A549 (cell line): ENCODE data around the gene COX7A1. TPM values are rescaled to one million over a fixed set of nuclear protein-coding genes. Genes with fewer than 3 reads are reported as not detected.

Experiments
- ATAC-seq, 2 experiments: fragments of 200-7000 bp in 1 of 2; fragments of >200 bp in 1 of 2; cut with Nextera tagmentation in 1 of 2; cut with Tn5 transposase in 1 of 2; 3 replicates each; pipeline versions ENCODE4 v1.8.0 to v1.9.1; 2018 to 2020; ENCODE audit warnings: mild to moderate bottlenecking in 1 of 2, moderate library complexity in 1 of 2
- CTCF ChIA-PET: fragments of 300-600 bp; sonication (Branson Sonifier 250); formaldehyde crosslinking; extraction: SDS; loops from one replicate; lab custom pipeline; 2021; ENCODE audit warnings: antibody characterized with exemption, inconsistent platforms; lab: Yijun Ruan, JAX
- POLR2A ChIA-PET: fragments of 350-600 bp; formaldehyde crosslinking; extraction: SDS; loops from one replicate; lab custom pipeline; 2021; ENCODE audit warnings: antibody characterized with exemption, inconsistent platforms; lab: Yijun Ruan, JAX
- DNase-seq, 2 experiments: peaks; one replicate each; pipeline versions ENCODE4 v3.0.0 to v3.0.0-alpha.2; 2011 to 2016; ENCODE audit warnings: low read depth in 1 of 2, low spot score in 1 of 2
- FAIRE-seq: peaks from 2 replicates; lab custom pipeline; 2011; peaks lifted over from hg19 to GRCh38; lab: Jason Lieb, UNC
- H3K27ac ChIP-seq, 2 experiments: fragments of >200 bp; sonication (Bioruptor Twin); formaldehyde crosslinking; 3 replicates each; pipeline ENCODE4 v1.5.1; 2016 to 2017
- H3K4me1 ChIP-seq: fragments of >200 bp; sonication (Bioruptor Twin); formaldehyde crosslinking; 3 replicates; pipeline ENCODE4 v1.6.1; 2016
- H3K4me2 ChIP-seq: fragments of >200 bp; sonication (Bioruptor Twin); formaldehyde crosslinking; 3 replicates; pipeline ENCODE4 v1.6.1; 2016
- H3K4me3 ChIP-seq: fragments of >200 bp; sonication (Bioruptor Twin); formaldehyde crosslinking; 3 replicates; pipeline ENCODE4 v1.5.1; 2016
- H3K9me3 ChIP-seq: fragments of >200 bp; sonication (Bioruptor Twin); formaldehyde crosslinking; 3 replicates; pipeline ENCODE4 v1.6.1; 2016
- ATOH8 ChIP-seq: fragments of 250-450 bp; sonication (Bioruptor Pico); IDR thresholded peaks from 2 replicates; pipeline ENCODE4 v1.5.0; 2020; ENCODE audit warnings: low read depth, mild to moderate bottlenecking, moderate library complexity
- BHLHE40 ChIP-seq: IDR thresholded peaks from 2 replicates; pipeline ENCODE4 v1.6.1; 2012; ENCODE audit warnings: low read depth, low read length, inconsistent platforms
- CBX8 ChIP-seq: fragments of 200-600 bp; sonication (generic); IDR thresholded peaks from 2 replicates; pipeline ENCODE4 v1.6.1; 2016
- CEBPB ChIP-seq, 2 experiments: fragments of >200 bp in 1 of 2; sonication (Bioruptor Twin) in 1 of 2; formaldehyde crosslinking in 1 of 2; IDR thresholded peaks; 2 replicates each; pipeline ENCODE4 v1.6.1; 2012 to 2016
- CHD4 ChIP-seq: fragments of 200-600 bp; sonication (generic); IDR thresholded peaks from 2 replicates; pipeline ENCODE4 v1.6.1; 2016; ENCODE audit warnings: antibody characterized with exemption, mild to moderate bottlenecking, borderline replicate concordance
- E2F6 ChIP-seq: IDR thresholded peaks from 2 replicates; pipeline ENCODE4 v1.6.1; 2012; ENCODE audit warnings: low read depth, borderline replicate concordance
- EHMT2 ChIP-seq: fragments of 200-600 bp; sonication (generic); IDR thresholded peaks from 2 replicates; pipeline ENCODE4 v1.6.1; 2016; ENCODE audit warnings: antibody characterized with exemption, low read depth, mild to moderate bottlenecking, moderate library complexity
- FOXS1 ChIP-seq: fragments of 250-450 bp; sonication (Bioruptor Pico); IDR thresholded peaks from 2 replicates; pipeline ENCODE4 v1.5.0; 2020; ENCODE audit warnings: mild to moderate bottlenecking, moderate library complexity
- HEYL ChIP-seq: fragments of 250-450 bp; sonication (Bioruptor Pico); IDR thresholded peaks from 2 replicates; pipeline ENCODE4 v1.8.0; 2021; ENCODE audit warnings: mild to moderate bottlenecking, moderate library complexity
- HMGXB4 ChIP-seq: fragments of 250-450 bp; sonication (Bioruptor Pico); IDR thresholded peaks from 2 replicates; pipeline ENCODE4 v1.5.0; 2021; ENCODE audit warnings: mild to moderate bottlenecking, moderate library complexity, borderline replicate concordance
- HOXB13 ChIP-seq: fragments of 250-450 bp; sonication (Bioruptor Pico); IDR thresholded peaks from 2 replicates; pipeline ENCODE4 v1.5.0; 2020; ENCODE audit warnings: low read depth, mild to moderate bottlenecking, moderate library complexity
- JUN ChIP-seq, 2 experiments: fragments of >200 bp; sonication (Bioruptor Twin); formaldehyde crosslinking; IDR thresholded peaks; 2 replicates in 1 of 2; 3 replicates in 1 of 2; pipeline ENCODE4 v1.6.1; 2016 to 2017
- KDM5A ChIP-seq: fragments of 200-600 bp; sonication (generic); IDR thresholded peaks from 2 replicates; pipeline ENCODE4 v1.6.1; 2016; ENCODE audit warnings: antibody characterized with exemption, mild to moderate bottlenecking
- MAFK ChIP-seq: fragments of 450-650 bp; IDR thresholded peaks from 2 replicates; pipeline ENCODE4 v1.6.1; 2014; ENCODE audit not compliant: partially characterized antibody
- MAZ ChIP-seq: fragments of 150-350 bp; IDR thresholded peaks from 2 replicates; pipeline ENCODE4 v1.6.1; 2014; ENCODE audit warnings: antibody characterized with exemption, low read depth, low read length, borderline replicate concordance
- MYC ChIP-seq: IDR thresholded peaks from 2 replicates; pipeline ENCODE4 v1.6.1; 2012; ENCODE audit warnings: mild to moderate bottlenecking, inconsistent platforms, low read length, improper control_type of control experiment, borderline replicate concordance
- NFE2L2 ChIP-seq: fragments of 150-350 bp; conservative IDR thresholded peaks from 2 replicates; pipeline ENCODE4 v1.6.1; 2014; ENCODE audit warnings: low read length
- PBX3 ChIP-seq: IDR thresholded peaks from 2 replicates; pipeline ENCODE4 v1.6.1; 2012
- POLR2A ChIP-seq: IDR thresholded peaks from 2 replicates; pipeline ENCODE4 v1.6.1; 2012; ENCODE audit warnings: mild to moderate bottlenecking, low read length
- REST ChIP-seq: fragments of 200-600 bp; sonication (generic); IDR thresholded peaks from 2 replicates; pipeline ENCODE4 v1.6.1; 2016; ENCODE audit warnings: antibody characterized with exemption, mild to moderate bottlenecking, moderate library complexity
- RFX5 ChIP-seq: fragments of 450-650 bp; IDR thresholded peaks from 2 replicates; pipeline ENCODE4 v1.7.1; 2014; ENCODE audit warnings: antibody characterized with exemption, mild to moderate bottlenecking, moderate library complexity
- RNF2 ChIP-seq: fragments of 200-600 bp; sonication (generic); IDR thresholded peaks from 2 replicates; pipeline ENCODE4 v1.6.1; 2016; ENCODE audit warnings: low read depth, mild to moderate bottlenecking, antibody characterized with exemption, moderate library complexity, borderline replicate concordance
- SMC3 ChIP-seq: fragments of >200 bp; sonication (Bioruptor Twin); formaldehyde crosslinking; IDR thresholded peaks from 3 replicates; pipeline ENCODE4 v1.6.1; 2018; ENCODE audit warnings: inconsistent platforms
- SREBF2 ChIP-seq: fragments of 450-650 bp; IDR thresholded peaks from 2 replicates; pipeline ENCODE4 v1.6.1; 2014; ENCODE audit warnings: mild to moderate bottlenecking, moderate library complexity
- TP53 ChIP-seq: fragments of 250-450 bp; sonication (Bioruptor Pico); IDR thresholded peaks from 2 replicates; pipeline ENCODE4 v1.5.0; 2021; ENCODE audit warnings: mild to moderate bottlenecking, moderate library complexity
- ZNF302 ChIP-seq: fragments of 250-450 bp; sonication (Bioruptor Pico); IDR thresholded peaks from 2 replicates; pipeline ENCODE4 v1.9.0; 2021; ENCODE audit warnings: inconsistent platforms, mild to moderate bottlenecking, moderate library complexity
- WGBS: methylation state at CpG from one replicate; pipeline ENCODE4 v1.1.6; 2017; ENCODE audit errors: missing lambda C conversion rate; 5-methylcytosine and 5-hydroxymethylcytosine counted together
- polyA plus RNA-seq, 4 experiments: library from polyadenylated mRNA; depleted of rRNA in 3 of 4; stranded (reverse); fragments of >200 nt; fragmentation: RNase III in 1 of 4; extraction: RNeasy Plus Mini Kit Qiagen cat#74134 plus additional on column Dnase treatment in 1 of 4; gene quantifications; 2 replicates in 3 of 4; 3 replicates in 1 of 4; pipeline ENCODE4 v1.2.3, GENCODE V29; 2011 to 2017

Gene COX7A1
- polyA plus RNA-seq, 2 of the 4 experiments (the other 2 are of a cell fraction): not detected

- TF ChIP-seq HMGXB4 (no peak), SMC3 (no peak), MYC (peak; percentile 73), KDM5A (no peak), POLR2A (peak; percentile 92), FOXS1 (CRISPR knock-in tag) (no peak), HOXB13 (no peak), CHD4 (no peak), RFX5 (no peak), TP53 (CRISPR knock-in tag) (no peak)
Observed at GRCh38 chr19:36115453-36116343, 36.5 kb downstream of the COX7A1 start, which contains the start of gene TBCB (continued).

- Histone ChIP-seq H3K4me3 (peak within 1 kb of the TSS; percentile 75), H3K4me1 (peaks cover 25% of the 10 kb centered on the region), H3K4me2 (peak within 1 kb of the TSS; percentile 86), H3K27ac (peak within 1 kb of the TSS; percentile 89 to 91), H3K9me3 (no peaks in the 10 kb centered on the region)
- 2% methylated on average over 57 of the region's 60 CpGs for WGBS
- ChIA-PET POLR2A (interaction anchor here (0.6 to 3.4 kb wide), 44 partner anchors 9 to 1792 kb away, joined by 3 to 65 read pairs (median 4); partner anchors contain the start of genes ALKBH6, CAPNS1, LIN37 and PSENEN), CTCF (interaction anchor here (0.6 to 6.5 kb wide), 9 partner anchors 13 to 58 kb away, joined by 3 to 82 read pairs (median 5); no protein-coding TSS in a partner anchor)
- FAIRE-seq (peak; percentile 100), ATAC-seq (peak; percentile 85 to 96), DNase-seq (peak; percentile 100)
- TF ChIP-seq PBX3: peak; percentile 81
- TF ChIP-seq CEBPB (IDR thresholded peaks at IDR 0.05): no peak
- TF ChIP-seq REST: no peak
- TF ChIP-seq SREBF2: no peak; the same call in 1 of the 2 replicates
- TF ChIP-seq RNF2: no peak
- no peak for TF ChIP-seq MAFK
- TF ChIP-seq E2F6: peak; percentile 99
- TF ChIP-seq POLR2A: peak; percentile 89
- no peak for TF ChIP-seq EHMT2
- no peak; the same call in 1 of the 2 replicates for TF ChIP-seq NFE2L2
- TF ChIP-seq CHD4: no peak
- peak; percentile 93 for TF ChIP-seq ATOH8
- no peak for TF ChIP-seq CBX8
- peak; percentile 86 for TF ChIP-seq BHLHE40
- TF ChIP-seq MAZ: peak; percentile 29; the same call in 1 of the 2 replicates
- no peak for TF ChIP-seq ZNF302 (CRISPR knock-in tag)
- peak; percentile 93 for TF ChIP-seq JUN (IDR thresholded peaks at IDR 0.05)
- TF ChIP-seq HEYL (CRISPR knock-in tag): no peak
- TF ChIP-seq HOXB13: peak; percentile 90
- TF ChIP-seq MYC: peak; percentile 100
Observed at GRCh38 chr19:36114721-36115452, 37.4 kb downstream of the COX7A1 start, which contains the start of gene POLR2I. POLR2I (minus strand) TSS chr19:36114875; CDS start chr19:36114856, 19 bp downstream.
